Activated B cell treated with CpG ODN at 0.5 μM for 24 hours (primary cell): ENCODE results near the gene ZNF106. TPM values are rescaled to one million over a fixed set of nuclear protein-coding genes. Genes with fewer than 3 reads are reported as not detected.

ENCODE experiments used
- ATAC-seq: fragments of 200-7000 bp; cut with Tn5 transposase; one replicate; pipeline ENCODE4 v1.10.0; 2021; ENCODE audit warnings: low read depth, mild to moderate bottlenecking, moderate library complexity
- CTCF ChIA-PET: fragments of 350-600 bp; sonication (Branson Sonifier 250); formaldehyde crosslinking; loops from one replicate; lab custom pipeline; 2021; ENCODE audit warnings: antibody characterized with exemption; lab: Charles Lee
- POLR2A ChIA-PET: fragments of 350-600 bp; sonication (Branson Sonifier 250); formaldehyde crosslinking; loops from one replicate; lab custom pipeline; 2021; ENCODE audit warnings: antibody characterized with exemption; lab: Charles Lee
- DNase-seq: peaks from one replicate; pipeline ENCODE4 v3.0.0; 2022
- H3K27ac Mint-ChIP-seq: one replicate; pipeline ENCODE4 v1.8.0; 2020; ENCODE audit warnings: mixed read lengths
- H3K27me3 Mint-ChIP-seq: one replicate; pipeline ENCODE4 v1.8.0; 2021; ENCODE audit warnings: mixed read lengths
- H3K36me3 Mint-ChIP-seq: one replicate; pipeline ENCODE4 v1.8.0; 2021; ENCODE audit warnings: low read depth, mixed read lengths
- H3K4me1 Mint-ChIP-seq: one replicate; pipeline ENCODE4 v1.8.0; 2021; ENCODE audit warnings: mixed read lengths
- H3K4me3 Mint-ChIP-seq: one replicate; pipeline ENCODE4 v1.8.0; 2020; ENCODE audit warnings: mild to moderate bottlenecking, mixed read lengths
- H3K9me3 Mint-ChIP-seq: one replicate; pipeline ENCODE4 v1.8.0; 2020; ENCODE audit warnings: mixed read lengths
- intact Hi-C: fragments of 100-400 bp; cut with micrococcal nuclease; formaldehyde crosslinking; loops from one replicate; pipeline ENCODE4 v1.15.1; 2024
- total RNA-seq: library from RNA; stranded (reverse); gene quantifications from 2 replicates; pipeline ENCODE4 v1.2.3, GENCODE V29; 2022
- TF ChIP-seq, protein P1 (sequence below): fragments of 200-600 bp; IDR thresholded peaks from one replicate; pipeline ENCODE4 v1.8.0; 2022; ENCODE audit warnings: antibody characterized with exemption, mild to moderate bottlenecking

ZNF106 gene
- total RNA-seq, 1 donor from 2014 or later: 46.6 TPM

DNA sequence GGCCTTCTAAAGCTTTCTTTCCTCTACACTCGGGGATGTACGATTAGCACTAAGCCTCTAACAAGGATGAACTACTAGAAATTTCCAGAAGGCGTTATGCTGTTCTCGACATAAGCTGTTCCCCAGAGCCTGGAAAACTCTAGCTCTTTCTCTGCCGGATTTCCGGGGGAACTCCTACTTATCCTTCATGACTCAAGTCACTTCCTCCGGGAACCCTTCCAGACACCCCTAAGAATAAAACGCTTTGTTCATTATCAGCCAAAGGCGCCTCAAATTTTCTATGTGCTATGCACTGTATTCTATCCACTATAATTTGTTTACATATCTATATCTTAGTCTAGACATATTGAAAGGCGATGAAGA, 4.0 kb upstream of the ZNF106 start:
- TF ChIP-seq, protein P1, sequence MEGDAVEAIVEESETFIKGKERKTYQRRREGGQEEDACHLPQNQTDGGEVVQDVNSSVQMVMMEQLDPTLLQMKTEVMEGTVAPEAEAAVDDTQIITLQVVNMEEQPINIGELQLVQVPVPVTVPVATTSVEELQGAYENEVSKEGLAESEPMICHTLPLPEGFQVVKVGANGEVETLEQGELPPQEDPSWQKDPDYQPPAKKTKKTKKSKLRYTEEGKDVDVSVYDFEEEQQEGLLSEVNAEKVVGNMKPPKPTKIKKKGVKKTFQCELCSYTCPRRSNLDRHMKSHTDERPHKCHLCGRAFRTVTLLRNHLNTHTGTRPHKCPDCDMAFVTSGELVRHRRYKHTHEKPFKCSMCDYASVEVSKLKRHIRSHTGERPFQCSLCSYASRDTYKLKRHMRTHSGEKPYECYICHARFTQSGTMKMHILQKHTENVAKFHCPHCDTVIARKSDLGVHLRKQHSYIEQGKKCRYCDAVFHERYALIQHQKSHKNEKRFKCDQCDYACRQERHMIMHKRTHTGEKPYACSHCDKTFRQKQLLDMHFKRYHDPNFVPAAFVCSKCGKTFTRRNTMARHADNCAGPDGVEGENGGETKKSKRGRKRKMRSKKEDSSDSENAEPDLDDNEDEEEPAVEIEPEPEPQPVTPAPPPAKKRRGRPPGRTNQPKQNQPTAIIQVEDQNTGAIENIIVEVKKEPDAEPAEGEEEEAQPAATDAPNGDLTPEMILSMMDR: no peak
- Mint-ChIP-seq H3K4me1 (peaks cover 80% of the 10 kb centered on the region), H3K9me3 (no peaks in the 10 kb centered on the region), H3K4me3 (peak overlapping the region; percentile 100), H3K27me3 (no peaks in the 10 kb centered on the region), H3K36me3 (peaks cover 30% of the 10 kb centered on the region), H3K27ac (peak overlapping the region; percentile 97)
- intact Hi-C loops: loop anchor here (1.0 to 10.0 kb wide), 7 partner anchors 9 to 1378 kb away; partner anchors contain the start of genes EHD4, GANC, HAUS2 and INO80
- ChIA-PET CTCF (no interaction called here), POLR2A (interaction anchor here (0.7 to 3.6 kb wide), 7 partner anchors 9 to 1251 kb away, joined by 3 to 40 read pairs (median 5); partner anchors contain the start of genes HAUS2, LRRC57, STARD9 and TMEM87A)
- DNase-seq (no peak), ATAC-seq (no peak)

DNA sequence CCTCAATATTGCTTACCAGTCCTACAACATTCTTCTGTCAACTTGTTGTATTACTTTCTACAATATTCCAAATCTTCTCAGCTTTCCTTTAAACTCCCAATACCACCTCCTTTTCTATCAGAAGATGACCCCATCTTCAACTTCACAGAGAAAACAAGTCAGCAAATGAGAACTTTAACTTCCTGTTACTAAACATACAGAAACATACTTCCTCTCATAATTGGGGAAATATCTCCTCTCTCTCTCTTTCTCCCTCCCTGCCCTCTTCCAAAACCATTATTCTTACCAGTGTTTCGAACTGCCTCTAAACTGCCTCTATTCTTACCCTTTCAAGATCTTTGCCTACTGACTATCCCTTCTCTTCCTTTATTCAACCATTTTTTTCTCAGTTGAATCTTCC, 2.7 kb upstream of the ZNF106 start:
- CTCF ChIA-PET: no interaction called here
- intact Hi-C loops: loop anchor here (2.0 to 10.0 kb wide), 5 partner anchors 221 to 1376 kb away; partner anchors contain the start of genes EHD4, GANC, INO80 and TMEM87A
- Mint-ChIP-seq H3K9me3 (no peaks in the 10 kb centered on the region), H3K4me1 (peaks cover 76% of the 10 kb centered on the region), H3K36me3 (peaks cover 24% of the 10 kb centered on the region), H3K27me3 (no peaks in the 10 kb centered on the region), H3K27ac (peak overlapping the region; percentile 90), H3K4me3 (peak overlapping the region; percentile 73)
- TF ChIP-seq, protein P1: no peak
- POLR2A ChIA-PET: interaction anchor here (0.6 to 3.5 kb wide), 3 partner anchors 10 to 230 kb away, joined by 3 to 40 read pairs (median 5); no protein-coding TSS in a partner anchor
- ATAC-seq: no peak
- DNase-seq: no peak

DNA sequence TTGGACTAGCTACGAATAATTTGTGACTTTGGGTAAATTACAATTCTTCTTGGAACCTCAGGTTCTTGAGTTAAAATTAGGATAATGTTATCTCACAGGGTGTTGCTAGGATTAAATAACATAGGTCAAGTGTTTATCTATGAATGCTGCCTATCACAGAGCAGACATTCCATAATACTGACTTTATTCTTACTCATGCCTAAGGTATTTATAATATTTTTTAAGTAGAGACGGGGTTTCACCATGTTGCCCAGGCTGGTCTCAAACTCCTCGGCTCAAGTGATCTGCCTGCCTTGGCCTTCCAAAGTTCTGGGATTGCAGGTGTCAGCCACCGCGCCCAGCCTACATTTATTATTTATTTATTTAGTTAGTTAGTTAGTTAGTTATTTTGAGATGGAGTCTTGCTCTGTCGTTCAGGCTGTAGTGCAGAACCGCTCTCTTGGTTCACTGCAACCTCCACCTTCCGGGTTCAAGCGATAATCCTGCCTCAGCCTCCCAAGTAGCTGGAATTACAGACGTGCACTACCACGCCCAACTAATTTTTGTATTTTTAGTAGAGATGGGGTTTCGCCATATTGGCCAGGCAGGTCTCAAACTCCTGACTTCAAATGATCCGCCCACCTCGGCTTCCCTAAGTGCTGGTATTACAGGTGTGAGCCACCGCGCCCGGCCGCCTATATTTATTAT, 741 bp upstream of the ZNF106 start:
- ATAC-seq (no peak), DNase-seq (no peak)
- H3K9me3 Mint-ChIP-seq: no peaks in the 10 kb centered on the region
- H3K4me3 Mint-ChIP-seq: peak overlapping the region; percentile 98
- TF ChIP-seq, protein P1: no peak
- H3K4me1 Mint-ChIP-seq: peaks cover 68% of the 10 kb centered on the region
- no peaks in the 10 kb centered on the region for H3K27me3 Mint-ChIP-seq
- CTCF ChIA-PET: interaction anchor here (1.4 to 3.2 kb wide), 2 partner anchors 8 to 20 kb away, joined by 5 to 9 read pairs; no protein-coding TSS in a partner anchor
- peaks cover 30% of the 10 kb centered on the region for H3K36me3 Mint-ChIP-seq
- POLR2A ChIA-PET: interaction anchor here (0.6 to 3.0 kb wide), 17 partner anchors 8 to 1796 kb away, joined by 3 to 50 read pairs (median 5); partner anchors contain the start of genes CHAC1, GANC, HAUS2 and LRRC57
- intact Hi-C loops: loop anchor here (1.0 to 10.0 kb wide), 7 partner anchors 12 to 1374 kb away; partner anchors contain the start of genes EHD4, INO80, STARD9 and TTBK2
- peak overlapping the region; percentile 99 for H3K27ac Mint-ChIP-seq

DNA sequence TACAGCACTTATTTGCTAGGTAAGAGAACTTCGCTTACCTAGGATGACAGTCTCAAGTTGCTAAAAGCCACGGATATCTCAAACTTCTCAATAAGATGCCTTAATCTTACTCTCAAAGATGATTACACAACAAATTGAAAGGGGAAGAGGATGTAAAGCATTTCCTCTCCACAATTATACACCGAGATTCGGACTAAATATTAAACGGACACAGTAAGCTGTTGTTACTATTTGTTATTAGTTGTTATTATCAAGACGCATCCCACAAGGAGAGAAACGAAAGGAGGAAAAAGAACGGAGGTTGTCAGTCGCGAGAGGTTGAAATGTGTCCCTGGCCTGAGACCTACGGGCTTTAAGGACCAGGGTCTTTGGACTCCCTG, 660 bp downstream of the ZNF106 start:
- Mint-ChIP-seq H3K27ac (peak overlapping the region; percentile 99), H3K27me3 (no peaks in the 10 kb centered on the region), H3K4me1 (peaks cover 55% of the 10 kb centered on the region), H3K9me3 (no peaks in the 10 kb centered on the region), H3K4me3 (peak overlapping the region; percentile 98), H3K36me3 (peaks cover 23% of the 10 kb centered on the region)
- ChIA-PET CTCF (interaction anchor here (1.2 to 3.2 kb wide), 2 partner anchors 15 to 19 kb away, joined by 4 to 9 read pairs; no protein-coding TSS in a partner anchor), POLR2A (interaction anchor here (0.8 to 3.0 kb wide), 14 partner anchors 9 to 1537 kb away, joined by 3 to 50 read pairs (median 5); partner anchors contain the start of genes CHAC1, GANC, HAUS2 and LRRC57)
- intact Hi-C loops: loop anchor here (2.0 to 10.0 kb wide), 6 partner anchors 17 to 1373 kb away; partner anchors contain the start of genes EHD4, INO80, STARD9 and TTBK2
- TF ChIP-seq, protein P1: no peak
- DNase-seq (no peak), ATAC-seq (no peak)

DNA sequence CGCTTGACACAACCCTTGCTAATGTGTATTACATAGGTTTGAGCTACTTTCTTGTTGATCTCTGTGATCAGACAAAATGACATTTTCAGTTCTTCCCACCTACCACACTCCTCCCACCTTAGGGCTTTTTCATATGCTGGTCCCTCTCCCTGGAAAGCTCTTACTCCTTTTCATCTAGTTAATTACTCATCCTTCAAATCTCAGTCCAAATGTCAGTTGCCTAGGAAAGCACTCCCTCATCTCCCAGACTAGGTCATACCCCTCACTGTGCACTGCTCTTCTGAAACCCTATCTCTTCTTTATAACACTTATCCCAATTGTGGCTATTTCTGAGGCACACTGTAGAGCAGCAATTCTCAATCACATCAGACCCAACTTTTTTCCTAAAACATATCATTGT, 7.3 kb downstream of the ZNF106 start:
- ATAC-seq (no peak), DNase-seq (no peak)
- H3K27ac Mint-ChIP-seq: peak overlapping the region; percentile 13
- POLR2A ChIA-PET: no interaction called here
- peaks cover 24% of the 10 kb centered on the region for H3K36me3 Mint-ChIP-seq
- intact Hi-C loops: no loop called here
- no peaks in the 10 kb centered on the region for H3K27me3 Mint-ChIP-seq
- H3K4me3 Mint-ChIP-seq: no peak overlapping the region
- TF ChIP-seq, protein P1: no peak
- peaks cover 2% of the 10 kb centered on the region for H3K9me3 Mint-ChIP-seq
- peaks cover 16% of the 10 kb centered on the region for H3K4me1 Mint-ChIP-seq
- CTCF ChIA-PET: interaction anchor here (0.6 kb wide), 1 partner anchor 34 kb away, joined by 3 read pairs; no protein-coding TSS in a partner anchor
